ENCODE results near the gene HMGXB3.
"Not testable (repeated sequence)": the region's sequence is repeated elsewhere in the genome, so short reads cannot be mapped to it uniquely, and the experiment has no call there.

Gene HMGXB3

GRCh38 chr5:150021491-150022157 lies 21.1 kb downstream of the HMGXB3 start:
- no peak for DNase-seq (ENCODE audit: low spot score)

DNA sequence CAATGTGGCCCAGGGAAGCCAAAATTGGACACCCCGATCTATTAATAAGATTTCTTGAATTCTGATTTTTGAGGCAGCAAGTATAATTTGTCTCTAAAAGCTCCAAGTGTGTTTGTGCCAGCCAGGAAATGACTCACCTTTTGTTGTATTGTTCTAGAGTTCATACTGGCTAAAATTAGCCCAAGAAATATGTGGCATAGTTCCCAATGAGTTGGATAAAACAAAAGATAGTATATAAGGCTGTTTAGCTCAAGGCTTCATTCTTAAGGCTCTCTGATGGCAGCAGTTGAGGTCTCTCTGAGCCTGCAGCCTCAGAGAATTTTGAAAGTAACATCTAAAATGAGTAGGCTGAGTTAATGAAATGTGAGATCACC lies 21.6 kb downstream of the HMGXB3 start:
- no peak for DNase-seq (ENCODE audit: low spot score)

DNA sequence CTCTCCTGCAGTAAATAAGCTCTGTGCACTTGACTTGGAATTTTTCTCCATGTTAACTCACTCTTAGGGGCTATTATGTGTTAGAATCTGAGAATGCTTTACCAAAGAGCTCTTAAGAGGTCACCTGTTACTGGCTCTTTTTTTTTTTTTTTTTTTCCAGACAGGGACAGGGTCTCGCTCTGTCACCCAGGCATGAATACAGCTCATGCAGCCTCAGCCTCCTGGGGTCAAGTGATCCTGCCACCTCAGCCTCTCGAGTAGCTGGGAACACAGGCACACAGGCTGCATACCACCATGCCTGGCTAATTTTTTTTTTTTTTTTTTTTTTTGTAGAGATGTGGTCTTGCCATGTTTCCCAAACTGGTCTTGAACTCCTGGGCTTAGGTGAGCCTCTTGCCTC lies 22.1 kb downstream of the HMGXB3 start:
- no peak for DNase-seq (ENCODE audit: low spot score)

DNA sequence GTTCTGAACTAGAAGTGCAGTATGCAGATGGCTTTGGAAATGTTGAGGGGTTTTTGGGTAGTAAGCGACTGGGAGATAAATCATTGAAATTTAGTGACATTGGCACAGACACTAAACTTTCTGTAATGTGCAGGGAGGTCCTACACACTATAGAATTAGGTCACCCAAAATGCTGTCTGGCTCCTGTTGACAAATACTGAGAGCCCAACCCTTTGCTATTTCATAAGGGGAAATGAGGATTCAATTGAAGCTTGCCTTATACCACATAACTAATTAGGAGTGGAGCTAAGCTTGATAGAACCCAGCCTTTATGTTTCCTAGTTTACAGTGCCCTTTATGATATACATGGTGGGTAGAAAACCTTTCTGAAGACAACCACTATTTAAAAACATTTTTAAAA lies 22.6 kb downstream of the HMGXB3 start:
- DNase-seq (ENCODE audit: low spot score) = no peak

DNA sequence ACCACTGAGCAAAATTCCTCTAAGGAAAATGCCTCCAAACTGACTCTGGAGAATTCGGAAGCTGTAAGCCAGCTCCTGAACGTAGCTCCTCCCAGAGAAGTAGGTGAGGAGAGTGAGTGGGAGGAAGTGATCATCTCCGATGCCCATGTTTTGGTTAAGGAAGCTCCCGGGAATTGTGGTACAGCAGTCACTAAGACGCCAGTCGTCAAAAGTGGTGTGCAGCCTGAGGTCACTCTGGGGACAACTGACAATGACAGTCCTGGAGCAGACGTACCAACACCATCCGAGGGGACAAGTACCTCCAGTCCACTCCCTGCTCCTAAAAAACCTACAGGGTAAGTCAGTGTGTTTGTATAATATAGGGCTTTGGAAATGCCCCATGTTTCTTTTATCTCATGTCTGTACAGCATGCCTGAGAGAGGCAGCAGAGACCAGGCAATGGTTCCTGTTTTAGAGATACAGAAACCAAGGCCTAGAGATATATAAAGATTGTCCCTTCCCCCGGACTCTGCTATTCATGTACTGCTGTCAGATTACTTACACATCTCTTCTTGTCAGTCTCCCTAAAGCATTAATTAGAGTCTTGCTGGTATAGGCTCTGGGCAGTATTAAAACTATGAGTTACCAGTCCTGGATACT lies 23.9 kb downstream of the HMGXB3 start:
- DNase-seq (ENCODE audit: low spot score) = no peak

DNA sequence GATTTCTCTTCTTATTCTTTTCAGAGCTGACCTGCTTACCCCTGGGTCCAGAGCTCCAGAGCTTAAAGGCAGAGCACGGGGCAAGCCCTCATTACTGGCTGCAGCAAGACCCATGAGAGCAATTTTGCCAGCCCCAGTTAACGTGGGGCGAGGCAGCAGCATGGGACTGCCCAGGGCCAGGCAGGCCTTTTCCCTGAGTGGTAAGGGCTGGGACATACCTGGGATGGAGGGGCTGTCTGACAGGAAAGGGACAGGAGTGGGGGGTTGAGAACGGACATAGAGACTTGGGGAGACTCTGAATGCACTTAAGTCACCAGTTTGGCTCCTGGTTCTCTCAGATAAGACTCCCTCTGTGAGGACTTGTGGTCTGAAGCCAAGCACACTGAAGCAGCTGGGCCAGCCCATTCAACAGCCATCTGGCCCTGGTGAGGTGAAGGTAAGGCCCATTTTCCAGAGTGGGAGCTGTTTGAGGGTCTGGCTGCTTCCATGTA lies 26.2 kb downstream of the HMGXB3 start:
- DNase-seq (ENCODE audit: low spot score) = no peak

GRCh38 chr5:150028047-150028446 lies 27.5 kb downstream of the HMGXB3 start:
- DNase-seq (ENCODE audit: low spot score) = not testable (repeated sequence)

DNA sequence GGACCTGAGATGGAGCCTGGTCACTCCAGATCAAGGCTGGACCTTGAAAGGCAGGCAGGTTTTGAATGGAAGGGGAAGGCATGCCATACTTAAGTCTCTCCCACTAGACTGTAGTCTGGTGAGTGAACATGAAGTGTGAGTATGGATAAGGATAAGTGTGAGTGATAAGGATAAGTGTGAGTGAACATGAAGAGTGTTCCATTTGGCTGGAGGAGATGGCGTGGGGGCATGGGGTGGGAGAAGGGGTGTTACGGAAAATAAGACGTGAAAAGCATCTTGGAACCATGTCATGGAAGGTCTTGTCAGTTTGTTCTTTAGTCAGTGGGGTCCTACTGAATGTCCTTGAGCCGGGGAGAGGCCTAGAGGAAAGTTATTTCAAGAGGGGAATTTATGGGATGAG lies 32.8 kb downstream of the HMGXB3 start:
- DNase-seq (ENCODE audit: low spot score) = no peak

DNA sequence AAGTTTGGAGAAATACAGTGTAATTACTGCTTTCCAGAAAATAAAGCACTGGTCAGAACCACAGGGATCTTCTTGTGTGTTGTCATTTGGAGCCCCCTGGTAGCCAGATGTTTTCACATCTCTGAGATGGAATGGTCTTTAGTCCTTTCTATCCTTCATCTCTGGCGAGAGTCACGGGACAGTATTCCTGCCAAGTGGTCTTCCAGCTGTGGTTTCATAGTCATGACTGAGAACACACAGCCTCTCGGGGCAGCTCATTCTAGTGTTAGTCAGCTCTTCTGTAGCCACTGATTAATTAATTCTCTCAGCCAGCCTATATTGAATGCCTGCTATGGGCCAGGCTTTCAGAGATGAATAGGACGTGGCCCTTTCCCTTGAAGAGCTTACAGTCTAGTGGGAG lies 34.1 kb downstream of the HMGXB3 start:
- DNase-seq (ENCODE audit: low spot score) = no peak

DNA sequence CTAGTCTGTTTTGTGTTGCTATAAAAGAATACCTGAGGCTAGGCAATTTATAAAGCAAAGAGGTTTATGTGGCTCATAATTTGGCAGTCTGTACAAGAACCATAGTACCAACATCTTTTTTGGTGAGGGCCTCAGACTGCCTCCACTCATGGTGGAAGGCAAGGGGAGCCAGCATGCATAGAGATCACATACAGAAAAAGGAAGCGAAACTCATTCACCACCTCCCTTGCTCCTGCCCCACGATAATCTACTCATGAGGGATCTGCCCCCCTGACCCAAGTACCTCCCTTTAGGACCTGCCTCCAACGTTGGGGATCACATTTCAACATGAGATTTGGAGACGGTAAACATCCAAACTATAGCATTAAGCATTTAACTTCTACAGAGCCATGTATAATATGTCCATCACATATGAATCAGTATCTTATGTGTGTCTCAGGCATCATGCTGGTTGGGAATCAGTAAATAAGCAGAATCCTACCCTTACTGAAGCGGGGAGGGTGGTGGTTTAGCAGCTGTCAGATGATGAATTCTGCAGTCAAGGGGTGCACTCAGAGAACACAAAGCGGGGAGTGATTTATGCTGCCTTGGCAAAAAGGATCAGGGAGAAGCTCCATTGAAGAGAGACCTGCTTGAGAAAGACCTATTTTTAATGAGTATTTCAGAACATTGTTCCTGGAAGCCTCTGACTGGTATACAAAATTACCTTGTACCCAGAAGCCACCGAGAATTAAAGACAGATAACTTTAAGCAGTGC lies 34.8 kb downstream of the HMGXB3 start:
- DNase-seq (ENCODE audit: low spot score) = no peak

DNA sequence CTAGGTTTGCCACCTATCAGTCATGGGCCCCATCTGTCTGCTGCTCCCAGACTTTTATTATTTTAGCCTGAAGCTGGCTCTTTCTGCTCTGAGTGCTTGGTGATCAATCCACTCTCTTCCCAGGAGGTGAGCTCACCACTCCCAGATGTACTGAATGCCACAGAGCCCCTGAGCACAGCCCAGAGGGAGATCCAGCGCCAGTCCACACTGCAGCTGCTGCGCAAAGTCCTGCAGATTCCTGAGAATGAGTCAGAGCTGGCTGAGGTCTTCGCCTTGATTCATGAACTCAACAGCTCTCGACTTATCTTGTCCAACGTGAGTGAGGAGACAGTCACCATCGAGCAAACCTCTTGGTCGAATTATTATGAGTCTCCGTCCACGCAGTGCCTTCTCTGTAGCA lies 36.0 kb downstream of the HMGXB3 start:
- no peak for DNase-seq (ENCODE audit: low spot score)

- DNase-seq (ENCODE audit: low spot score) = no peak
These were observed 38.0 kb downstream of the HMGXB3 start for GRCh38 chr5:150038547-150038946.

DNA sequence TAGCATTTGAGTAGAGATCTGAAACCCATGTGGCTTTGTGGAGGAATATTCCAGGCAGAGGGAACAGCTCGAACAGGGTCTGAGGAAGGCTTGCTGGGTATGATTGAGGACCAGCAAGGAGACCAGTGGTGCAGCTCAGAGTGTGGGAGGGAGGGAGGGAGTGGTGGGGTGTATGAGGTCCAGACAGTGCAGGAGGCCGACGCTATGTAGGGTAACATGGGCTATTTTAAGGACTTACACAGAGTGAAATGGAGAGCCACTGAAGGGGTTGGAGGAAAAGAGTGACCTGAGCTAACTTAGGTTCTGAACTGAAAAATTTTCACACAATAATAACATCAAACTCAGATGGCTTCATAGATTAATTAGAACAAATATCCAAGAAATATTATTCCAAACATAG lies 41.9 kb downstream of the HMGXB3 start:
- no peak for DNase-seq (ENCODE audit: low spot score)

GRCh38 chr5:150043657-150044328 lies 43.3 kb downstream of the HMGXB3 start:
- no peak for DNase-seq (ENCODE audit: low spot score)

DNA sequence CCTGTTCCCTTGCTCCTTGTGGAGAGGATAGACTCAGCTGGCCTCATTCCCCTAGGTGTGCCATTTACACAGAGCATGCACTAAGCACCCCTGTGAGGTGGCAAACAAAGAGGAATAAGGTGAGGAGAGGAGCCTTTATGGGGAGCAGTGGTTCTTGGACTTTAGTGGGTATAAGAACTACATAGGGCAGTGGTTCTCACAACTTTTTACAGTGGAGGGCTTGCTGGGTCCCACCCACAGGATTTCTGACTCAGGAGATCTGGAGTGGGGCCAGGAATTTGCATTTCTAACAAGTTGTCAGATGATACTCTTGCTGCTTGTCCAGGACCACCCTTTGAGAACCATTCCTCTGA lies 43.8 kb downstream of the HMGXB3 start:
- no peak for DNase-seq (ENCODE audit: low spot score)

GRCh38 chr5:150044712-150045111 lies 44.2 kb downstream of the HMGXB3 start:
- no peak for DNase-seq (ENCODE audit: low spot score)

DNA sequence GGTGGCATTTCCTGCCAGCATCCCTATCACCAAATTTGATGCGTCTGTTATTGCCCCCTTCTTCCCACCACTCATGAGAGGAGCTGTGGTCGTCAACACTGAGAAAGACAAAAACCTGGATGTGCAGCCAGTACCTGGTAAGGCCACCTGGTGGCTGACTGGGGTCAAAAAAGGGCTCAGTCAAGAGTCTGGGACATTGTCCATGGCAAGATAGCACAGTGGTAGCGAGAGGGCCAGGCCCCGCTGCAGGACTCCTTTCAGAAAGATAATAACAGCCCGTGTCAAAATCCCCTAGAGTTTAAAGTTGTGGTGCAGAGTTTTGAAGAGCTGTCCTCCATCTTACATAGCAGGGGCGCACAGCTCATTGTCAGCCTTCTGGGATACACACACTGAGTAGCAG lies 45.0 kb downstream of the HMGXB3 start:
- DNase-seq (ENCODE audit: low spot score) = no peak

GRCh38 chr5:150046031-150046430 lies 45.5 kb downstream of the HMGXB3 start:
- DNase-seq (ENCODE audit: low spot score) = no peak

- DNase-seq (ENCODE audit: low spot score) = not testable (repeated sequence)
These were observed 49.8 kb downstream of the HMGXB3 start for GRCh38 chr5:150050172-150050811.

DNA sequence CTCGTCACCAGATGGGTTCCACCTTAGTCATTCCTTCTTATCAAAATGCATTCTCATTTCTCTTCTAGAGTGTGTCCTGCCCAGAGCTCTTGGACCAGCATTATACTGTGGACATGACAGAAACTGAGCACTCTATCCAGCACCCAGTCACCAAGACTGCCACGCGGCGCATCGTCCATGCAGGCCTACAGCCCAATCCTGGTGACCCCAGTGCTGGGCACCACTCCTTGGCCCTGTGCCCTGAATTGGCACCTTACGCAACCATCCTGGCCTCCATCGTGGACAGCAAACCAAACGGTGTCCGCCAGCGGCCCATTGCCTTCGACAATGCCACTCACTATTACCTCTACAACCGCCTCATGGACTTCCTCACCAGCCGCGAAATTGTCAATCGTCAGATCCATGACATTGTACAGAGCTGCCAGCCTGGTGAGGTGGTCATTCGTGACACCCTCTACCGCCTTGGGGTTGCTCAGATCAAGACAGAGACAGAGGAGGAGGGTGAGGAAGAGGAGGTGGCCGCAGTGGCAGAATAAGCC lies 51.2 kb downstream of the HMGXB3 start:
- DNase-seq (ENCODE audit: low spot score) = no peak

GRCh38 chr5:150052226-150052955 lies 51.9 kb downstream of the HMGXB3 start:
- no peak for DNase-seq (ENCODE audit: low spot score)
